Measurements from ENCODE around the gene SLCO1B3. TPM values are rescaled to one million over a fixed set of nuclear protein-coding genes. Genes with fewer than 3 reads are reported as not detected.

Gene SLCO1B3
- total RNA-seq, 1 experiment from 2014 or later: 13.2 TPM

DNA sequence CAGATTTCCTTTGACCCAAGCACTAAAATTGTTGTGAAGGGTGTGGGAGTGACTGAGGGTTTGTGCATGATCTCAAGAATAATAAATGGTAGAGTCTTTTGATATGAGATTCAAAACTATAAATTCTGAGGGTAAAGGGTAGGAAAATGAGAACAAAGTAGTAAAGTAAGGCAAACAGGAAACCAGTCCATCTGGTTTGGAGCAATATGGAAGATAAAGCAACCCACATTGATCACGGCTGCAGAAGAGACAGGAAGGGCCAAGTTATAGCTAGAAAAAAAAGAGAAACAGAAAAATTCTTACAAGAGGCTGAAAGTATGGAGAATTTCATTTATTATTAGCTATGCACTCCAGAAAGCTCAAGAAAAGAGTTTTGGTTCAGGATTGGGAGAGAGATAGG lies 4.6 kb upstream of the SLCO1B3 start:
- H3K4me2 ChIP-seq (ENCODE audit: low read length): no peak overlapping the region
- no peaks in the 10 kb centered on the region for H3K9me3 ChIP-seq (ENCODE audit: low read length)
- no peaks in the 10 kb centered on the region for H3K9me2 ChIP-seq (replicated peaks; ENCODE audit: low read length)
- TF ChIP-seq EZH2 (IDR thresholded peaks at IDR 0.05; ENCODE audit: low read length, unreplicated experiment): no peak
- TF ChIP-seq EZH2phosphoT487 (IDR thresholded peaks at IDR 0.05; ENCODE audit: borderline replicate concordance, low read length): no peak
- TF ChIP-seq, protein P1, sequence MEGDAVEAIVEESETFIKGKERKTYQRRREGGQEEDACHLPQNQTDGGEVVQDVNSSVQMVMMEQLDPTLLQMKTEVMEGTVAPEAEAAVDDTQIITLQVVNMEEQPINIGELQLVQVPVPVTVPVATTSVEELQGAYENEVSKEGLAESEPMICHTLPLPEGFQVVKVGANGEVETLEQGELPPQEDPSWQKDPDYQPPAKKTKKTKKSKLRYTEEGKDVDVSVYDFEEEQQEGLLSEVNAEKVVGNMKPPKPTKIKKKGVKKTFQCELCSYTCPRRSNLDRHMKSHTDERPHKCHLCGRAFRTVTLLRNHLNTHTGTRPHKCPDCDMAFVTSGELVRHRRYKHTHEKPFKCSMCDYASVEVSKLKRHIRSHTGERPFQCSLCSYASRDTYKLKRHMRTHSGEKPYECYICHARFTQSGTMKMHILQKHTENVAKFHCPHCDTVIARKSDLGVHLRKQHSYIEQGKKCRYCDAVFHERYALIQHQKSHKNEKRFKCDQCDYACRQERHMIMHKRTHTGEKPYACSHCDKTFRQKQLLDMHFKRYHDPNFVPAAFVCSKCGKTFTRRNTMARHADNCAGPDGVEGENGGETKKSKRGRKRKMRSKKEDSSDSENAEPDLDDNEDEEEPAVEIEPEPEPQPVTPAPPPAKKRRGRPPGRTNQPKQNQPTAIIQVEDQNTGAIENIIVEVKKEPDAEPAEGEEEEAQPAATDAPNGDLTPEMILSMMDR (conservative IDR thresholded peaks at IDR 0.05; ENCODE audit: low read depth, low read length): no peak
- H3K9ac ChIP-seq (ENCODE audit: low read length): no peak overlapping the region
- ChIA-PET CTCF (no interaction called here), POLR2A (ENCODE audit: unreplicated experiment) (no interaction called here)
- DNase-seq: no peak
- no TSS peak for BruUV-seq (replicated peaks)
- H3K4me3 ChIP-seq (ENCODE audit: low read length): no peak overlapping the region
- H4K20me1 ChIP-seq (ENCODE audit: low read length): peaks cover 6% of the 10 kb centered on the region; the same call in 1 of the 2 replicates
- no peak for ATAC-seq
- H3K79me2 ChIP-seq (ENCODE audit: low read length): peaks cover 18% of the 10 kb centered on the region
- no peaks in the 10 kb centered on the region for H3F3A ChIP-seq (ENCODE audit: low read length, unreplicated experiment)
- H3K27me3 ChIP-seq (ENCODE audit: low read length): no peaks in the 10 kb centered on the region
- intact Hi-C loops (cut with micrococcal nuclease): no loop called here
- no peak overlapping the region for H2AFZ ChIP-seq (ENCODE audit: low read length)
- peaks cover 10% of the 10 kb centered on the region for H3K4me1 ChIP-seq (ENCODE audit: insufficient read depth, low read length)
- H3K27ac ChIP-seq (ENCODE audit: low read length): no peak overlapping the region
- H3K36me3 ChIP-seq (ENCODE audit: low read depth, low read length): peaks cover 25% of the 10 kb centered on the region

DNA sequence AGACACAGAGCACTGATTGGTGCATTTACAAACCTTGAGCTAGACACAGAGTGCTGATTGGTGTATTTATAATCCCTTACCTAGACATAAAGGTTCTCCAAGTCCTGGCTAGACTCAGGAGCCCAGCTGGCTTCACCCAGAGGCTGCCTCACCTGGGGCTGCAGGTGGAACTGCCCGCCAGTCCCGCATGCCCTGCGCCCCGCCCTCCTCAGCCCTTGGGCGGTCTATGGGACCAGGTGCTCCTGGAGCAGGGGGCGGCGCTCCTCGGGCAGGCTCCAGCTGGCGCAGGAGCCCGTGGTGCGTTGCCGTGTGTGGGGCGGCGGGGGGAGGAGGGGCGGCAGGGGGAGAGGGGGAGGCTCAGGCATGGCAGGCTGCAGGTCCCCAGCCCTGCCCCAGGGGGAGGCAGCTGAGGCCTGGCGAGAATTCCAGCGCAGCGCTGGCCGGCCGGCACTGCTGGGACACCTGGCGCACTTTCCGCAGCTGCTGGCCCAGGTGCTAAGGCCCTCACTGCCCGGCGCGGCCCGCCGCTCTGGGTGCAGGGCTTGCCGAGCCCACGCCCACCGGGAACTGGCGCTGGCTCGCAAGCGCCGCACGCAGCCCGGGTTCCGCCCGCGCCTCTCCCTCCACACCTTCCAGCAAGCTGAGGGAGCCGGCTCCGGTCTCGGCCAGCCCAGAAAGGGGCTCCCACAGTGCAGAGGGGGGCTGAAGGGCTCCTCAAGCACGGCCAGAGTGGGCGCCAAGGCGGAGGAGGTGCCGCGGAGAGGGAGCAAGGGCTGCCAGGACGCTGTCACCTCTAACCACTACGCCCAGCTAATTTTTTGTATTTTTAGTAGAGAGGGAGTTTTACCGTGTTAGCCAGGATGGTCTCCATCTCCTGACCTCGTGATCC lies 3.1 kb upstream of the SLCO1B3 start:
- no TSS peak for BruUV-seq (replicated peaks)
- ChIA-PET POLR2A (ENCODE audit: unreplicated experiment) (no interaction called here), CTCF (no interaction called here)
- Histone ChIP-seq H3K9me3 (ENCODE audit: low read length) (no peaks in the 10 kb centered on the region), H3K4me1 (ENCODE audit: insufficient read depth, low read length) (peaks cover 24% of the 10 kb centered on the region), H3K27me3 (ENCODE audit: low read length) (no peaks in the 10 kb centered on the region), H4K20me1 (ENCODE audit: low read length) (peaks cover 16% of the 10 kb centered on the region; the same call in 1 of the 2 replicates), H3K9ac (ENCODE audit: low read length) (no peak overlapping the region), H3K4me3 (ENCODE audit: low read length) (no peak overlapping the region), H2AFZ (ENCODE audit: low read length) (no peak overlapping the region), H3F3A (ENCODE audit: low read length, unreplicated experiment) (no peaks in the 10 kb centered on the region), H3K79me2 (ENCODE audit: low read length) (peaks cover 33% of the 10 kb centered on the region), H3K36me3 (ENCODE audit: low read depth, low read length) (peaks cover 25% of the 10 kb centered on the region), H3K4me2 (ENCODE audit: low read length) (no peak overlapping the region), H3K27ac (ENCODE audit: low read length) (no peak overlapping the region), H3K9me2 (replicated peaks; ENCODE audit: low read length) (no peaks in the 10 kb centered on the region)
- intact Hi-C loops (cut with micrococcal nuclease): no loop called here
- ATAC-seq (no peak), DNase-seq (no peak)
- TF ChIP-seq EZH2 (IDR thresholded peaks at IDR 0.05; ENCODE audit: low read length, unreplicated experiment) (no peak), EZH2phosphoT487 (IDR thresholded peaks at IDR 0.05; ENCODE audit: borderline replicate concordance, low read length) (no peak)
- TF ChIP-seq, protein P1 (conservative IDR thresholded peaks at IDR 0.05; ENCODE audit: low read depth, low read length): no peak

DNA sequence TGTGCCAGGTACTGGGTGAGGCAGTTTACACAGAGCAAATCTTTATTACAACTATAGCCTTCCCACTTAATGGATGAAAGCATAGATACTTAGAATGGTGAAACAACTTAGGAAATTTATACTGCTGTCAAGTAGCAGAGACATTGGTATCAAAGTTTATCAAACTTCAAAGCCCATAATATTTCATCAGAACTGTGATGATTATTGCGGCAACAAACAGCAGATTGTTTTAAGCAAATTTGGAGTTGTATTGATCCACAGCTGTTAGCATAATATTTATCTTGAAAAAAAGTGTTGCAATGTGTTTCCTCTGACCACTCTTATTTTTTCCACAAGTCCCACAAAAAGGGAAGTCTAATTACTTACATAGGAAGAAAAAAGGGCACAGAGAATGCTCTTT lies 2.0 kb upstream of the SLCO1B3 start:
- Histone ChIP-seq H3K36me3 (ENCODE audit: low read depth, low read length) (peaks cover 25% of the 10 kb centered on the region), H2AFZ (ENCODE audit: low read length) (no peak overlapping the region), H3K27me3 (ENCODE audit: low read length) (no peaks in the 10 kb centered on the region), H3K9me3 (ENCODE audit: low read length) (no peaks in the 10 kb centered on the region), H3K27ac (ENCODE audit: low read length) (no peak overlapping the region), H3K4me2 (ENCODE audit: low read length) (no peak overlapping the region), H4K20me1 (ENCODE audit: low read length) (peaks cover 16% of the 10 kb centered on the region; the same call in 1 of the 2 replicates), H3K9ac (ENCODE audit: low read length) (no peak overlapping the region), H3K4me1 (ENCODE audit: insufficient read depth, low read length) (peaks cover 25% of the 10 kb centered on the region), H3K4me3 (ENCODE audit: low read length) (no peak overlapping the region), H3F3A (ENCODE audit: low read length, unreplicated experiment) (no peaks in the 10 kb centered on the region), H3K79me2 (ENCODE audit: low read length) (peaks cover 44% of the 10 kb centered on the region), H3K9me2 (replicated peaks; ENCODE audit: low read length) (no peaks in the 10 kb centered on the region)
- ChIA-PET POLR2A (ENCODE audit: unreplicated experiment) (no interaction called here), CTCF (no interaction called here)
- BruUV-seq (replicated peaks): no TSS peak
- intact Hi-C loops (cut with micrococcal nuclease): no loop called here
- no peak for ATAC-seq
- TF ChIP-seq EZH2phosphoT487 (IDR thresholded peaks at IDR 0.05; ENCODE audit: borderline replicate concordance, low read length) (no peak), EZH2 (IDR thresholded peaks at IDR 0.05; ENCODE audit: low read length, unreplicated experiment) (no peak)
- TF ChIP-seq, protein P1 (conservative IDR thresholded peaks at IDR 0.05; ENCODE audit: low read depth, low read length): no peak
- no peak for DNase-seq

Data from PC-3 (cell line).